Activated T-helper 17 cell treated with anti-CD3 and anti-CD28 coated beads, Interleukin-2, amount 50 U/mL, for 72 hours (primary cell): ENCODE results near the gene FAM151B. TPM values are rescaled to one million over a fixed set of nuclear protein-coding genes. Genes with fewer than 3 reads are reported as not detected.
"Not testable (repeated sequence)": the region's sequence is repeated elsewhere in the genome, so short reads cannot be mapped to it uniquely, and the experiment has no call there.

Experiments used
- ATAC-seq: fragments of 150-1000 bp; cut with Tn5 transposase; replicated peaks from 2 replicates; pipeline ENCODE4 v1.10.0; 2021; ENCODE audit warnings: mild to moderate bottlenecking, moderate library complexity
- H3K27ac Mint-ChIP-seq: one replicate; pipeline ENCODE4 v1.8.0; 2022; ENCODE audit warnings: mixed read lengths
- H3K27me3 Mint-ChIP-seq: one replicate; pipeline ENCODE4 v1.8.0; 2022; ENCODE audit warnings: mixed read lengths
- H3K36me3 Mint-ChIP-seq: one replicate; pipeline ENCODE4 v1.8.0; 2022; ENCODE audit warnings: low read depth, mild to moderate bottlenecking, mixed read lengths
- H3K4me1 Mint-ChIP-seq: one replicate; pipeline ENCODE4 v1.8.0; 2022; ENCODE audit warnings: mixed read lengths
- H3K4me3 Mint-ChIP-seq: one replicate; pipeline ENCODE4 v1.8.0; 2022; ENCODE audit warnings: mild to moderate bottlenecking, mixed read lengths
- H3K9me3 Mint-ChIP-seq: one replicate; pipeline ENCODE4 v1.8.0; 2022; ENCODE audit warnings: mixed read lengths
- total RNA-seq, 2 donors: library from RNA; stranded (reverse); gene quantifications; one replicate each; pipeline ENCODE4 v1.2.3, GENCODE V29; 2022

The FAM151B gene
- total RNA-seq, 2 donors from 2014 or later, result 0.13 to 0.42 TPM

DNA sequence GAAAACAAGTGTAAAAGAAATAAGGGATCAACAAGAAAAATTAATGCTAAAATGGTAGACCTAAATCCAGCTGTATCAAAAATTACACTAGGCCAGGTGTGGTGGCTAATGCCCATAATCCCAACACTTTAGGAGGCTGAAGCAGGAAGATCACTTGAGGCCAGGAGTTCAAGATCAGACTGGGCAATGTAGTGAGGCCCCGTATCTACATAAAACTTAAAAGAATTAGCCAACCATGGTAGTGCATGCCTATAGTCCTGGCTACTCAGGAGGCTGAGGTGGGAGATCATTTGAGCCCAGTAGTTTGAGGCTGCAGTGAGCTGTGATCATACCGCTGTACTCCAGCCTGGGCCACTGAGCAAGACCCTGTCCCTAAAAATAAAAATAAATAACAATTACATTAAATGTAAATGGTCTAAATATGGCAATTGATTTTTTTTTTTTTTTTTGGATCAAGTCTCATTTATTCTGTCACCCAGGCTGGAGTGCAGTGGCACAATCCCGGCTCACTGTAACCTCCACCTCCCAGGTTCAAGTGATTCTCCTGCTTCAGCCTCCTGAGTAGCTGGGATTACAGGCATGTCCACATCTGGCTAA, 4.2 kb upstream of the FAM151B start:
- H3K9me3 Mint-ChIP-seq, result no peaks in the 10 kb centered on the region
- H3K4me1 Mint-ChIP-seq, result peaks cover 14% of the 10 kb centered on the region
- H3K27me3 Mint-ChIP-seq, result peaks cover 7% of the 10 kb centered on the region
- H3K4me3 Mint-ChIP-seq, result no peak overlapping the region
- no peak overlapping the region for H3K27ac Mint-ChIP-seq
- no peak for ATAC-seq
- peaks cover under 1% of the 10 kb centered on the region for H3K36me3 Mint-ChIP-seq

DNA sequence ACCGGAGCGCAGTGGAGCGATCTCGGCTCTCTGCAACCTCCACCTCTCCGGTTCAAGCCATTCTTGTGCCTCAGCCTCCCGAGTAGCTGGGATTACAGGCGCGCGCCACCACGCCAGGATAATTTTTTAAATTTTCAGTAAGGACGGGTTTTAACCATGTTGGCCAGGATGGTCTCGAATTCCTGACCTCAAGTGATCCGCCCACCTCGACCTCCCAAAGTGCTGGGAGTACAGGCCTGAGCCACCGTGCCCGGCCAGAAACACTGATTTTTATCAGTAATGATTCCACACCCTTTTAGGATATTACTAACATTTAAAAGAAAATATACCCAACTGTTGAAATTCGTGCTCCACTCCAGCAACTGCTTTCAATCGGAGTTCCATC, 464 bp upstream of the FAM151B start:
- peak overlapping the region; percentile 80 for H3K4me3 Mint-ChIP-seq
- no peak for ATAC-seq
- H3K9me3 Mint-ChIP-seq, result no peaks in the 10 kb centered on the region
- H3K4me1 Mint-ChIP-seq, result peaks cover 9% of the 10 kb centered on the region
- H3K27me3 Mint-ChIP-seq, result peaks cover 7% of the 10 kb centered on the region
- H3K36me3 Mint-ChIP-seq, result no peaks in the 10 kb centered on the region
- H3K27ac Mint-ChIP-seq, result peak overlapping the region; percentile 81

DNA sequence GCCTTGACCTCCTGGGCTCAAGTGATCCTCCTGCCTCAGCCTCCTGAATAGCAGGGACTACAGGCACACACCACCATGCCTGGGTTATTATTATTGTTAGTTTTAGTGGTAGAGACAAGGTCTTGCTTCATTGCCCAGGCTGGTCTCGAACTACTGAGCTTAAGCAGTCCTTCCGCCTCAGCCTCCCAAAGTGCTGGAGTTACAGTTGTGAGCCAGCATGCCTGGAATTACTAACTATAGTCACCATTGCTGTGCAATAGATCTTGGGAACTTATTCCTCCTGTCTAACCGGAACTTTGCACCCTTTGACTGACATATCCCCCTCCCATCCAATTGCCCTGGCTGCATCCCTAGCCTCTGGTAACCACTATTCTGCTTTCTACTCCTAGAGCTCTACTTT, 3.4 kb downstream of the FAM151B start:
- no peak for ATAC-seq
- H3K27ac Mint-ChIP-seq, result no peak overlapping the region
- no peaks in the 10 kb centered on the region for H3K36me3 Mint-ChIP-seq
- H3K4me1 Mint-ChIP-seq, result peaks cover 9% of the 10 kb centered on the region
- no peak overlapping the region for H3K4me3 Mint-ChIP-seq
- H3K9me3 Mint-ChIP-seq, result no peaks in the 10 kb centered on the region
- peaks cover 7% of the 10 kb centered on the region for H3K27me3 Mint-ChIP-seq

- H3K4me1 Mint-ChIP-seq, result no peaks in the 10 kb centered on the region
- H3K9me3 Mint-ChIP-seq, result no peaks in the 10 kb centered on the region
- H3K4me3 Mint-ChIP-seq, result no peak overlapping the region
- no peak overlapping the region for H3K27ac Mint-ChIP-seq
- H3K36me3 Mint-ChIP-seq, result no peaks in the 10 kb centered on the region
- no peak for ATAC-seq
- H3K27me3 Mint-ChIP-seq, result peaks cover 3% of the 10 kb centered on the region
These were observed 4.8 kb downstream of the FAM151B start for GRCh38 chr5:80492741-80493140.

- not testable (repeated sequence) for H3K4me1 Mint-ChIP-seq, H3K36me3 Mint-ChIP-seq, H3K27ac Mint-ChIP-seq, H3K27me3 Mint-ChIP-seq, ATAC-seq, H3K9me3 Mint-ChIP-seq, H3K4me3 Mint-ChIP-seq
These were observed 5.5 kb downstream of the FAM151B start for GRCh38 chr5:80493443-80493842.

DNA sequence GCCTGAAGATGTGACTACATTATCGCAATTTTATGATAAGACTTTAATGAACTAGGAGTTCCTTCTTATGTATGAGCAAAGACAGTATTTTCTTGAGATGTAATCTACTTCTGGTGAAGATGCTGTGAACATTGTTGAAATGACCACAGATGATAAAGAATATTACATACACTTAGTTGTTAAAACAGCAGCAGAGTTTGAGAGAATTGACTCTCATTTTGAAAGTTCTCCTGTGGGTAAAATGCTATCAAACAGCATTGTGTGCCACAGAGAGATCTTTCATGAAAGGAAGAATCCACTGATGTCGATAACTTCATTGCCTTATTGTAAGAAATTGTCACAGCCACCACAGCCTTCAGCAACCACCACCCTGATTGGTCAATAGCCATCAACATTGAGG, 8.0 kb downstream of the FAM151B start:
- no peaks in the 10 kb centered on the region for H3K9me3 Mint-ChIP-seq
- H3K36me3 Mint-ChIP-seq, result no peaks in the 10 kb centered on the region
- H3K4me1 Mint-ChIP-seq, result no peaks in the 10 kb centered on the region
- H3K27me3 Mint-ChIP-seq, result peaks cover 3% of the 10 kb centered on the region
- no peak overlapping the region for H3K4me3 Mint-ChIP-seq
- no peak overlapping the region for H3K27ac Mint-ChIP-seq
- no peak for ATAC-seq

DNA sequence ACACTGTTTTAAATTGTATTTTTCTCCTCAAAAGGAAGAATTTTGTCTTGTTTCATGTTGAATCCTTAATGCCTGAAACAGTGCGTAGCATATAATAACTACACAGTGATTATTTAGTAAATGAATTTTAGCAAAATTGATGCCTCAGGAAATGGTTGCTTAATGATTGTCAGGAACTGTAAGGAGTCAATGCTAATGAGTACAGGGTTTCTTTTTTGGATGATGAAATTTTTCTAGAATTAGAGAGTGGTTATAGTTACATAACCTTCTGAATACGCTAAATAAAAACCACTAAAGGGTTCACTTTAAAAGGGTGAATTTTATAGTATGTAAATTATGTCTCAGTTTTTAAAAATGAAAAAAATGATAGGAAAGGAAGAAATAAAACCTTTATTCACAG, 14.9 kb downstream of the FAM151B start:
- Mint-ChIP-seq H3K4me3 (no peak overlapping the region), H3K36me3 (no peaks in the 10 kb centered on the region), H3K4me1 (no peaks in the 10 kb centered on the region), H3K27ac (no peak overlapping the region), H3K9me3 (no peaks in the 10 kb centered on the region), H3K27me3 (no peaks in the 10 kb centered on the region)
- ATAC-seq, result no peak

DNA sequence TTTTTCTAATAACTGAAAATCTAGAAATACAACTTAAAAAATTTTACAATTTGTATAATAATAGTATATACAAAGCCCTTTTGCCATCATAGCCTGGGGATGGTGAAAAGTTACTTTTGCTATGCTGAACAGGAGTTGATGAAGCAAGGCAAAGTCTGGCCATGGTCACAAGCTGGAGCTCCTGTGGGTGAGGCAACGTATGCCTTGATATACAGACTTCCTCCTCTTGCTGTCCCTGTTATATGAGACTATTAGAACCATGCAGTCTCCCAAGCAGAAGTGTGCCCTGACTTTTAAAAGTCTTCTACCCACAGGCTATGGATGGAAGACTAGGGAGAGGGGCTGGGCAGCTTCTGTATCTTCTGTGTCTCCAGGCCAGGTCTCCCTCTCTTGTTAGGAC, 15.7 kb downstream of the FAM151B start:
- no peaks in the 10 kb centered on the region for H3K4me1 Mint-ChIP-seq
- H3K27ac Mint-ChIP-seq, result no peak overlapping the region
- H3K4me3 Mint-ChIP-seq, result no peak overlapping the region
- no peak for ATAC-seq
- H3K9me3 Mint-ChIP-seq, result no peaks in the 10 kb centered on the region
- H3K36me3 Mint-ChIP-seq, result no peaks in the 10 kb centered on the region
- no peaks in the 10 kb centered on the region for H3K27me3 Mint-ChIP-seq

DNA sequence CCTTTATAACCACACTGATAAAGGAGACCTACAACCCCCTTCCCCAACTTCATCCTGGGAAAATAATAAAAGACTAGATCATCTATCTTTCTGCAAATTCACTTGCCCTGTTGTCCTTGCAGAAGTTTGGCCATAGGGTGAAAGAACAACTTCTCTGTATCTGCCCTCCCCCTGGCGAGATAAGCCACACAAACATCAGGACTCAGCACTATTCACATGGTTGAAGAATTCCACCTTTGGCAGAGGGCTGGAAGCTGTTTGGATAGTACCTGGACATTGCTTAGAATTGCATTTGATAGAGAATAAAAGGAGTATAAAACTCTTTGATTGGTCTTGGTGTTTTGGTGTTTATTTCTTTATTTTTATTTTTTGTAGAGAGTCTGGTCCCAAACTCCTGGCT, 16.9 kb downstream of the FAM151B start:
- no peaks in the 10 kb centered on the region for H3K9me3 Mint-ChIP-seq
- H3K27me3 Mint-ChIP-seq, result no peaks in the 10 kb centered on the region
- H3K4me1 Mint-ChIP-seq, result no peaks in the 10 kb centered on the region
- H3K36me3 Mint-ChIP-seq, result no peaks in the 10 kb centered on the region
- no peak overlapping the region for H3K27ac Mint-ChIP-seq
- no peak for ATAC-seq
- H3K4me3 Mint-ChIP-seq, result no peak overlapping the region

DNA sequence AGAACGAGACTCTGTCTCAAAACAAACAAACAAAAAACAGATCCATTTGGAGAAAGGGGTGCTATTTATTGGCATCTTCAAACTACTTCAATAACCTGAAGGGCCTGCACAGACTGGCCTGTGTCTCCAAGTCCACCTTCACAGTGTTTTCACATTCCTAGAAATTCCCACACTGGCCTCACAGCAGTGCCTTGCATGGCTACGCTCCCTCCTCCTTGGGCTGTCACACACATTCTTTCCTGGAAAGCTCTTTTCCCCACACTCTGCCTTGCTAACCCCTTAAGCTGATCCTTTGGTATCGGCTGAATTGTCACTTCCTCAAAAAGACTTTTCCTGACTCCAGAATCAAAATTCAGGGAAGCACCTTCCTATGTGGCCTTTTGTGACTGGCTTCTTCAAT, 19.8 kb downstream of the FAM151B start:
- H3K36me3 Mint-ChIP-seq, result no peaks in the 10 kb centered on the region
- H3K27me3 Mint-ChIP-seq, result no peaks in the 10 kb centered on the region
- no peaks in the 10 kb centered on the region for H3K4me1 Mint-ChIP-seq
- ATAC-seq, result no peak
- H3K4me3 Mint-ChIP-seq, result no peak overlapping the region
- H3K9me3 Mint-ChIP-seq, result no peaks in the 10 kb centered on the region
- no peak overlapping the region for H3K27ac Mint-ChIP-seq

DNA sequence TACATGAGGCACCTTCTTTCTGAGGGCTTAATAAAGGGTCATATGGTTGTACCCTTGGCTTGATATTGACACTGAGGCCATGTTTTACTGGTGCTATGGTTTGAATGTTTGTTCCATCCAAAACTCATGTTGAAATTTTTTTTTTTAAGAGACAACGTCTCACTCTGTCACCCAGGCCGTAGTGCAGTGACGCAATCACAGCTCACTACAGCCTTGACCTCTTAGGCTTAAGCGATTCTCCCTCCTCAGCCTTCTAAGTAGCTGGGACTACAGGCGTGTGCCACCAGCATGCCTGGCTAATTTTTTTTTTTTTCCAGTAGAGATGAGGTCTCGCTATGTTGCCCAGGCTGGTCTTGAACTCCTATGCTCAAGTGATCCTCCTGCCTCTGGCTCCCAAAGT, 20.9 kb downstream of the FAM151B start:
- no peaks in the 10 kb centered on the region for H3K4me1 Mint-ChIP-seq
- no peak overlapping the region for H3K4me3 Mint-ChIP-seq
- H3K9me3 Mint-ChIP-seq, result no peaks in the 10 kb centered on the region
- H3K27me3 Mint-ChIP-seq, result no peaks in the 10 kb centered on the region
- no peaks in the 10 kb centered on the region for H3K36me3 Mint-ChIP-seq
- no peak overlapping the region for H3K27ac Mint-ChIP-seq
- ATAC-seq, result no peak

- ATAC-seq, result no peak
These were observed 21.5 kb downstream of the FAM151B start for GRCh38 chr5:80509362-80509761.

DNA sequence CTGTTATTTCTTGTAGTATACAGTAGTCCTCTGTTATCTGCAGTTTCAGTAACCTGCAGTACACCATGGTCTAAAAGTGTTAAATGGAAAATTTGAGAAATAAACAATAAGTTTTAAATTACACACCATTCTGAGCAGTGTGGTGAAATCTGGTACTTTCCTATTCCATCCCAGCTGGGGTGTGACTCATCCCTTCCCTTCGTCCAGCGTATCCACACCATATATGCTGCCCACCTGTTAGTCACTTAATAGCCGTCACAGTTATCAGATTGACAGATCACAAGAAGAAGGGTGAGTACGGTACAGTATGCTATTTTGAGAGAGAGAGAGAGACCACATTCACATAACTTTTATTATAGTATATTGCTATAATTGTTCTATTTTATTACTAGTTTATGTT, 28.9 kb downstream of the FAM151B start:
- Mint-ChIP-seq H3K9me3 (no peaks in the 10 kb centered on the region), H3K36me3 (no peaks in the 10 kb centered on the region), H3K4me1 (no peaks in the 10 kb centered on the region), H3K4me3 (no peak overlapping the region), H3K27me3 (no peaks in the 10 kb centered on the region), H3K27ac (peak overlapping the region; percentile 31)
- ATAC-seq, result peak; percentile 95

More at GRCh38 chr5:80509362-80509761, 21.5 kb downstream of the FAM151B start:
- no peak overlapping the region for H3K27ac Mint-ChIP-seq
- H3K27me3 Mint-ChIP-seq, result no peaks in the 10 kb centered on the region
- H3K4me3 Mint-ChIP-seq, result no peak overlapping the region
- H3K4me1 Mint-ChIP-seq, result no peaks in the 10 kb centered on the region
- no peaks in the 10 kb centered on the region for H3K36me3 Mint-ChIP-seq
- no peaks in the 10 kb centered on the region for H3K9me3 Mint-ChIP-seq

GRCh38 chr5:80540691-80541090, 52.8 kb downstream of the FAM151B start:
- ATAC-seq, result no peak
- no peaks in the 10 kb centered on the region for H3K27me3 Mint-ChIP-seq
- peaks cover 6% of the 10 kb centered on the region for H3K4me1 Mint-ChIP-seq
- no peaks in the 10 kb centered on the region for H3K36me3 Mint-ChIP-seq
- H3K27ac Mint-ChIP-seq, result peak overlapping the region; percentile 12
- no peaks in the 10 kb centered on the region for H3K9me3 Mint-ChIP-seq
- no peak overlapping the region for H3K4me3 Mint-ChIP-seq

GRCh38 chr5:80541392-80541791, 53.5 kb downstream of the FAM151B start:
- peak overlapping the region; percentile 12 for H3K27ac Mint-ChIP-seq
- ATAC-seq, result peak; percentile 52
- no peaks in the 10 kb centered on the region for H3K36me3 Mint-ChIP-seq
- H3K4me1 Mint-ChIP-seq, result peaks cover 6% of the 10 kb centered on the region
- no peaks in the 10 kb centered on the region for H3K9me3 Mint-ChIP-seq
- H3K4me3 Mint-ChIP-seq, result no peak overlapping the region
- no peaks in the 10 kb centered on the region for H3K27me3 Mint-ChIP-seq

GRCh38 chr5:80554646-80555045, 66.7 kb downstream of the FAM151B start:
- Mint-ChIP-seq H3K36me3 (no peaks in the 10 kb centered on the region), H3K9me3 (no peaks in the 10 kb centered on the region), H3K4me3 (no peak overlapping the region), H3K4me1 (no peaks in the 10 kb centered on the region), H3K27ac (no peak overlapping the region), H3K27me3 (peaks cover 40% of the 10 kb centered on the region)
- no peak for ATAC-seq
